HS-27A (cell line): ENCODE data around the gene TCERG1L.
"Not testable (repeated sequence)": the region's sequence is repeated elsewhere in the genome, so short reads cannot be mapped to it uniquely, and the experiment has no call there.

Source experiments
- DNase-seq: peaks from one replicate; pipeline ENCODE4 v3.0.0-alpha.2; 2012; ENCODE audit warnings: low read depth, missing footprints

The TCERG1L gene

DNA sequence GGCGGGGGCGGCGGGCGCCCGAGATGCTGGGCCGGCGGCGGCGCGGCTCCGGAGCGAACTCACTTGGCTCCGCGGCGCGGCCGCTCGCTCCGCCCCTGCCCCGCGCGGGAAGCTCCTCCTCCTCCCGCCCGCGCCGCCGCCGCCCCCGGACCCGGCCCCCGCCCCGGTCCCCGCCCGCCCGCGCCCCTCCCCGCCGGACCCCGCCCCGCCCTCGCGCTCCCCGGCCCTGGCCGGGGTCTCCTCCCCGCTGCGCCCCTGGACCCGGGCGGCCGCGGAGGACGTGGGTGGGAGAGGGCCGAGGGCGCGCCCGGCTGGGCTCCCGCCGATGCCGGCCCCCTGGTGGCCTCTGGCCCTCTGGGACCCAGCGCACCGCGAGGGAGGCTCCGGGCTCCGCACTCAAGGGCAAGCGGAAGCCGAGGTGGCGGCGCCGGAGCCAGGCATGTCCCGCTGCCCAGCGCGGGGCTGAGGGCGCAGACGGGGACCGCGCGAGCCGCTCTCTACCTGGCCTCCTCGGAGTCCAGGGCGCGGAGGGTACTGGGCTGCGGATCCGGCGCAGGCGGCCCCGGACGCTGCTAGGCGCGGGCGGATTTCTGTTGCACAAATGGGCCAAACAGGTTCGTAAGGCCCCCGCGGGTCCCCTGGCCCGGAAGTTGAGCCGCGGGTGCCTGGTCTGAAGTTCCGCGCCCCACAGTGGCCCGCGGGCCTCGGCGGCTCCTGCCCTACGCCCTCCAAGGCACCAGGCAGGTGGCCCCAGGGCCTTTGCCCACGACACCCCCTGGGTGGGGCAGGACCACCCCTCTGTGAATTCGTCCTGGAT, at the start of gene TCERG1L:
Gene TCERG1L, minus strand, starts transcription at position 61 of the 817 bp plus-strand sequence. CDS start 86 bp downstream, outside the sequence.
- DNase-seq = no peak

- DNase-seq = no peak
Measured at GRCh38 chr10:131358741-131359442, 47.4 kb upstream of the TCERG1L start.

DNA sequence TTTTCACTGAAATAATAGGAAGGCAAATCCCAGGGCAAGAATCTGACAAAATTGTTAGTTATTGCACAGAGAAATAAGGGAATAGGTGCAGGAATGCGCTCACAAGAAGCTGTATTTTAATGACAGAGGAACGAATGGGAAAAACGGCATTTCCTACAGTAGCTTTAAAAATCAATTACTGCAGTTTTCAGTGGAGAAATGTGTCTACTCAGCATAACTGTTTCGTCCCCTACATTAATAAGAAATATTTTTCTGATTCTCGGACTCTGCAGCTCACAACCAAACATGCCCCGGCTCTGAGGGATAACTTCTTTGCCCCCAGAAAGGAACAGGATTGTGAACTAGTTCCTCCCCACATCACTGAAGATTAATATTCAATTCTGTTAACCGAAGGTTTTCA, 44.9 kb upstream of the TCERG1L start:
- DNase-seq = no peak

- no peak for DNase-seq
Measured at GRCh38 chr10:131355881-131356280, 44.4 kb upstream of the TCERG1L start.

- DNase-seq = no peak
Measured at GRCh38 chr10:131355056-131355455, 43.5 kb upstream of the TCERG1L start.

- DNase-seq = no peak
Measured at GRCh38 chr10:131354380-131354779, 42.9 kb upstream of the TCERG1L start.

DNA sequence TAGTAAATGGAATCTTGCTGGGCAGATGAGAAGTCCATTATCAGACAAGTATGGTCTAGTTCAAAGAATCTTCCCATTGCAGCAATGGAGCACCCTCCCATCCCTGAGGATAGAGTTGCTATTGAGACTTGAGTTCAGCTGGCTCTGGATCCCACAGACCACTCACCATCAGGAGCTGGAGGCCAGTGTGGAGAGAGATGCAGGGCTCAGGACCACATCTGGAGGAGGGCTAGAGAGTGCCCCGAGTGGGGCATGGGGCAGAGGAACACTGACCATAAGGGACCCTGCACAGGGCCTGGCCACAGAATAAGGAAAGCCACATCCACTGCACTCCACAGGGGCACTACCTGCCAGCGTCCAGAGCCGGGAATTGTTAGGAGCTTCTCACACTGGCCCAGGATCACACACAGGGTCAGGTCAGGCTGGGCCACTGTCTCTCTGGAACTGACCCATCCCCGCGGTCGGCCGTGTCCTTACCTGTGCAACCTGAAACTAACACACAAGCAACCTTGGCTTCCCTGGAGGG, 41.3 kb upstream of the TCERG1L start:
- no peak for DNase-seq

GRCh38 chr10:131350660-131351059, 39.1 kb upstream of the TCERG1L start:
- no peak for DNase-seq

DNA sequence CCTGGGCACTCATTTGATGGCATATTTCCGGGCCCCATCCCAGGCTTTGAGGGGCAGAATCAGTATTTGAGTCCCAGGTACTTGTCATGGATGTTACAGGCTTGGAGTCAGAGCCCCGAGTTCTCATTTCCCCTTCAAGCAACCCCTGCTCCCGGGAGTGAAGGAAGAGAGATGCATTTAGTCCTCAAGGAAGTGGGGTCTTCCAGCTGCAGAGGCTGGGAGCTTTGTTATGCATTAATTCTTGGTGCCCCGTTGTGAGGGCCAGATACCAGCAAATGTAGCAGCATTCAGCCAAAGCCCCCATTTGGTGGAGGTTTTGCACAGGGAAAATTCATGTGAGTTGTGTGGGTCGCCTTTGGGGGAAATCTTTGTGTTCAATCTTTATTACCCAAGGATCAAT, 38.7 kb upstream of the TCERG1L start:
- no peak for DNase-seq

- no peak for DNase-seq
Measured at GRCh38 chr10:131346456-131346855, 34.9 kb upstream of the TCERG1L start.

DNA sequence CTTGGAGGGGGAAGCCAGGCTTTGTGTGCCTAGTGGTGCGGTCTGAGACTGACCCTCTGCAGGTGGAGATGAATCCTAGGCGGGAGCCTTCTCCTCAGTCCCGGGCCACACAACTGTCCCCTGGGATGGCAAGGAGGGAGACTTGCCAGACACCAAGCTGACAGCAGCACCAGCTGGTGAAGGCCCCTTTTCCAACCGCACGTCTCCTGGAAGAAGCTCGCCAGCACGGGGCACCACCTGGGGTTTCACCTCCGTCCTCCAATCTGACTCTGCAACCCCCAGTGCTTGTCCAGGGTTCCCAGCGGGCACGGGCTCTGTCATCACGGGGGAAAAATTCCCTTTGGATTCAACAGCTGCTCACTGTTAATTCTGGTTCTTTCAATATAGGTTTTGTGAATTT, 34.2 kb upstream of the TCERG1L start:
- no peak for DNase-seq

DNA sequence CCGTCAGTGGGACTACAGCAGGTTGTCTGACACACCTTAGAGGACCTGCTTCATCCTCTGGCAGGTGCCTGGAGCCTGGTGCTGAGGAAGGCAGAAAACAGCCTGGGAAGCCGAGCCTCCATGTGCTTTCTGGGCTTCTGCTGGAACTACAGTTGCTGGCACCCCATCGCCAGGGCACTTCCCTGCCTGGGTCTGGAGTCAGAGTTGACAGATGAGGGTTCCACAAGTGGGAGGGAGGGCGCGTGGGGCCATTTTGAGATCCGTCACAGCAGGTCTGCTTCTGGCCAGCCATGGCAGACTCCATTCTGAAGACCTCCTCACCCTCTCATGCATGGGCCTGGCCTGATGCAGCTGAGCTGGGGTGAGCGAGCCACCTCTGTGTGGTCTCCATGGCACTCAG, 33.2 kb upstream of the TCERG1L start:
- DNase-seq = no peak

GRCh38 chr10:131337741-131338140, 26.2 kb upstream of the TCERG1L start:
- DNase-seq = no peak

DNA sequence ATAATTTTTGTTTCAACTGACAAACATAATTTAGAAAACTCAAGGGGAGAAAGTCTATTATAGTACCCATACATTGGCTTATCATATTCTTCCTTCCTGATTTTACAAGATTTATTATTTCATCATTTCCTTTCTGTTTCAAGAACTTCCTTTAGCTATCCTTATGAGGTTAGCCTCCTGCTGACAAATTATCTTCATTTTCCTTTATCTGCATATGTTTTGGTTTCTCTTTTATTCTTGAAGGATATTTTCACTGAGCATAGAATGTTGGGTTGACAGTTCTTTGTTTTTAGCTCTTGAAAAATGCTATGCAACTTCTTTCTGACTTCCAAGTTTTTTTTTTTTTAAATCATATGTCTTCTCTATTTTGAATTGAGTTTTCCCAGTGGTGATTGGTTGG, 21.3 kb upstream of the TCERG1L start:
- no peak for DNase-seq

DNA sequence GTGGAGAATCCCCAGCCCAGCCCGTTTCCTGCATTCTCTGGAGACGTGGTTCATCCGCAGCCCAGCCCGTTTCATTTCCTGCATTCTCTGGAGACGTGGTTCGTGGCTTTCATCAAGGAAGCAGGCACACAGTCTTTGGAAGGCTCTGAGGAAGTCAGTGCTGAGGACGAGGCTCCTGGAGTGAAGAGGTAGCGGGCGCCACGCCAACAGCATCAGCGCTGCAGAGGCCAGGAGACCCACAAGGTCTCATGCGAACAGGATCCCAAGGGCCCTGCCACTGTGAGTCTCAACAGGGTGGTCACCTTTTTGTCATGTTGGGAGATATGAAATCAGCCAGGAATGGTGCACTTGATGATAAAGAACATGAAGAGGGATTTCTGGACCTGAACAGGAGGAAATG, 12.4 kb upstream of the TCERG1L start:
- DNase-seq = no peak

DNA sequence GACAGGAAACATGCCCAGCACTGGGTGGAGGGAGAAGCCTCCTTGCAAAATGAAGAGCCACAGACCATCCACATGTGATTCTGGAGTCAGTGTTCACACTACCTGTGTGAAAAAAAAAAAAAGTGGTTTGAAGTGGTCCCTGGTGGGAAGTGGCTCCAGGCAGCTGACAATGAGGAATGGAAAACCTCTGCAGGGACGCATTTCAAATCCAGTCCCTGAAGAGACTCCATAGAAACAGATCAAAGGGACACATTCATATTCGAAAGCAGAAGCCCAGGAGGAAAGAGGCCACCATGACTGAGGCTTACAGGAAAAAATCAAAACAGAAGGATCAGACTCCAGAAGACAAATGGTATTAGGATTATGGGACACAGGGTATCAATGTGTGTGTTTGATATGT, 11.5 kb upstream of the TCERG1L start:
- no peak for DNase-seq

- not testable (repeated sequence) for DNase-seq
Measured at GRCh38 chr10:131322575-131322974, 11.1 kb upstream of the TCERG1L start.

GRCh38 chr10:131320860-131321604, 9.5 kb upstream of the TCERG1L start:
- no peak for DNase-seq

- DNase-seq = no peak
Measured at GRCh38 chr10:131318814-131319213, 7.3 kb upstream of the TCERG1L start.

- DNase-seq = no peak
Measured at GRCh38 chr10:131318291-131318690, 6.8 kb upstream of the TCERG1L start.

- DNase-seq = no peak
Measured at GRCh38 chr10:131316321-131317075, 5.0 kb upstream of the TCERG1L start.

- no peak for DNase-seq
Measured at GRCh38 chr10:131315344-131315743, 3.8 kb upstream of the TCERG1L start.
